ENCODE measurements around the gene PRSS23.
"Not testable (repeated sequence)": the region's sequence is repeated elsewhere in the genome, so short reads cannot be mapped to it uniquely, and the experiment has no call there.

The PRSS23 gene

GRCh38 chr11:86815726-86816125 lies 15.4 kb downstream of the PRSS23 start:
- DNase-seq = no peak

- no peak for DNase-seq
Observed at GRCh38 chr11:86816251-86816726, 15.9 kb downstream of the PRSS23 start.

GRCh38 chr11:86818462-86819192 lies 18.3 kb downstream of the PRSS23 start:
- DNase-seq = no peak

- DNase-seq = not testable (repeated sequence)
Observed at GRCh38 chr11:86824139-86824538, 23.8 kb downstream of the PRSS23 start.

GRCh38 chr11:86834376-86834775 lies 34.0 kb downstream of the PRSS23 start:
- not testable (repeated sequence) for DNase-seq

GRCh38 chr11:86844762-86845508 lies 44.6 kb downstream of the PRSS23 start:
- DNase-seq = not testable (repeated sequence)

- no peak for DNase-seq
Observed at GRCh38 chr11:86848132-86848531, 47.8 kb downstream of the PRSS23 start.

GRCh38 chr11:86849679-86850078 lies 49.3 kb downstream of the PRSS23 start:
- no peak for DNase-seq

Data from stimulated activated CD4-positive, alpha-beta T cell treated with anti-CD3 and anti-CD28 coated beads, Interleukin-15, amount 100 ng/mL, for 24 hours (primary cell).